ENCODE measurements around the gene PROM1.

PROM1 gene

GRCh38 chr4:15936495-15936894, 147.3 kb downstream of the PROM1 start:
- no peak for FAIRE-seq

- FAIRE-seq, result no peak
Observed at GRCh38 chr4:15935504-15936402, 148.1 kb downstream of the PROM1 start.

GRCh38 chr4:15934259-15934658, 149.6 kb downstream of the PROM1 start:
- no peak for FAIRE-seq

- no peak for FAIRE-seq
Observed at GRCh38 chr4:15931451-15932210, 152.2 kb downstream of the PROM1 start.

- no peak for FAIRE-seq
Observed at GRCh38 chr4:15930314-15930713, 153.5 kb downstream of the PROM1 start.

GRCh38 chr4:15929540-15929939, 154.3 kb downstream of the PROM1 start:
- FAIRE-seq, result no peak

- FAIRE-seq, result no peak
Observed at GRCh38 chr4:15928883-15929282, 154.9 kb downstream of the PROM1 start.

- FAIRE-seq, result no peak
Observed at GRCh38 chr4:15926486-15926885, 157.3 kb downstream of the PROM1 start.

GRCh38 chr4:15925830-15926229, 158.0 kb downstream of the PROM1 start:
- FAIRE-seq, result no peak

- no peak for FAIRE-seq
Observed at GRCh38 chr4:15921592-15921932, 162.3 kb downstream of the PROM1 start.

- FAIRE-seq, result no peak
Observed at GRCh38 chr4:15920723-15921591, 162.9 kb downstream of the PROM1 start.

GRCh38 chr4:15918484-15919129, 165.2 kb downstream of the PROM1 start:
- FAIRE-seq, result no peak
